Activated naive CD4-positive, alpha-beta T cell treated with anti-CD3 and anti-CD28 coated beads for 36 hours (primary cell): ENCODE results near the gene TNRC6C. TPM values are rescaled to one million over a fixed set of nuclear protein-coding genes. Genes with fewer than 3 reads are reported as not detected.

Experiments
- CTCF ChIA-PET: fragments of 350-600 bp; sonication (Branson Sonifier 250); formaldehyde crosslinking; loops from one replicate; lab custom pipeline; 2021; ENCODE audit warnings: antibody characterized with exemption; lab: Charles Lee
- DNase-seq: peaks from one replicate; pipeline ENCODE4 v3.0.0-alpha.2; 2020
- H3K27ac Mint-ChIP-seq: one replicate; pipeline ENCODE4 v1.8.0; 2021; ENCODE audit warnings: mild to moderate bottlenecking, mixed read lengths
- H3K27me3 Mint-ChIP-seq: one replicate; pipeline ENCODE4 v1.8.0; 2021; ENCODE audit warnings: low read depth, mixed read lengths
- H3K36me3 Mint-ChIP-seq: one replicate; pipeline ENCODE4 v1.8.0; 2021; ENCODE audit warnings: low read depth, mixed read lengths
- H3K4me1 Mint-ChIP-seq: one replicate; pipeline ENCODE4 v1.8.0; 2021; ENCODE audit warnings: low read depth, mixed read lengths
- H3K4me3 Mint-ChIP-seq: one replicate; pipeline ENCODE4 v1.8.0; 2021; ENCODE audit warnings: mild to moderate bottlenecking, moderate library complexity, mixed read lengths
- H3K9me3 Mint-ChIP-seq: one replicate; pipeline ENCODE4 v1.8.0; 2021; ENCODE audit warnings: mixed read lengths
- intact Hi-C: fragments of 100-400 bp; cut with micrococcal nuclease; formaldehyde crosslinking; loops from one replicate; pipeline ENCODE4 v1.15.1; 2023
- total RNA-seq, 2 experiments: library from RNA; stranded (reverse); gene quantifications; one replicate each; pipeline ENCODE4 v1.2.3, GENCODE V29; 2021

The TNRC6C gene
- total RNA-seq, 2 experiments from 2014 or later = 11.4 to 12.8 TPM

GRCh38 chr17:78005452-78006171 lies 47.1 kb downstream of the TNRC6C start:
- DNase-seq = no peak
- Mint-ChIP-seq H3K9me3 (no peaks in the 10 kb centered on the region), H3K27me3 (no peaks in the 10 kb centered on the region), H3K4me1 (peaks cover 46% of the 10 kb centered on the region), H3K4me3 (no peak overlapping the region), H3K36me3 (peaks cover 11% of the 10 kb centered on the region), H3K27ac (peak overlapping the region; percentile 56)
- intact Hi-C loops = no loop called here
- CTCF ChIA-PET = interaction anchor here (0.7 to 3.2 kb wide), 5 partner anchors 9 to 266 kb away, joined by 3 to 22 read pairs (median 3); no protein-coding TSS in a partner anchor

GRCh38 chr17:78006338-78006737 lies 47.8 kb downstream of the TNRC6C start:
- peaks cover 11% of the 10 kb centered on the region for H3K36me3 Mint-ChIP-seq
- intact Hi-C loops = no loop called here
- CTCF ChIA-PET = interaction anchor here (0.6 to 3.2 kb wide), 6 partner anchors 8 to 266 kb away, joined by 3 to 22 read pairs (median 3); no protein-coding TSS in a partner anchor
- peaks cover 45% of the 10 kb centered on the region for H3K4me1 Mint-ChIP-seq
- H3K9me3 Mint-ChIP-seq = no peaks in the 10 kb centered on the region
- H3K27me3 Mint-ChIP-seq = no peaks in the 10 kb centered on the region
- H3K4me3 Mint-ChIP-seq = no peak overlapping the region
- H3K27ac Mint-ChIP-seq = no peak overlapping the region
- DNase-seq = no peak

DNA sequence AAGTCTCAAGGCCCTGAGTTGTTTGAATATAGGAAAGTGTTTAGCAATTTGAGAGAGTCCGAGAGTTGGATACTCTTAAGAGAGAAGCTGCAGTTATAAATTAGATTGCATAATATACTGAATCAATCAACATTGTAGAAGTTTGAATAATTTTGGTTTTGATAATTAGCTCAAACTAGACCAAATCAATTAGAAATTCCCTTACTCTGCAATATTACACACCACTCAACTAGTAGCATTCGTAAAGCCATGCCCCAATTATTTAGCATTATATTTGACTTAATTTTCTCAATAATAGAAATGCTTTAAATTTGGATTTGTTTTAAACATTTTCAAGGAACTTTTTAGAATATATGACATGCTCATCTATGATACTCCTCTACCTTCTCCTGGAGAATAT lies 49.1 kb downstream of the TNRC6C start:
- H3K4me3 Mint-ChIP-seq = no peak overlapping the region
- peaks cover 45% of the 10 kb centered on the region for H3K4me1 Mint-ChIP-seq
- no peak for DNase-seq
- H3K9me3 Mint-ChIP-seq = no peaks in the 10 kb centered on the region
- peaks cover 11% of the 10 kb centered on the region for H3K36me3 Mint-ChIP-seq
- CTCF ChIA-PET = no interaction called here
- intact Hi-C loops = no loop called here
- H3K27ac Mint-ChIP-seq = no peak overlapping the region
- H3K27me3 Mint-ChIP-seq = no peaks in the 10 kb centered on the region

DNA sequence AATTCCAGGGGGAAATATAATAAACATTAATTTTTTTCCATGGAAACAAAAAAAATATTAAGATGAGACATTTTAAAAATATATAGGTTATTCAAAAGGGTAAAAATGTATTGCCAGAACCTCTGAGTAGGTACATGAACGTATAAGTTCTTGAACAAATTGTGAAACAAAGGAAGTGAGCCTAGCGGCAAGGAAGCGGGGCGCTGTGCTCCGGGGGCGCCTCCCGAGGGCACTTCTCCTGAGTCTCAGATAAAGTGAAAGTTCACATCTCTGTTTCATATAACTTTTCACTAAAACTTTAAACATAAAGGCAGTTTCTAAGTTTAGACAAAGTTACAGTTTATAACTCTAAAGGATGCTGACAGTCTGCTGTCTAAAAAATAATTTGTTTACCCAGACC lies 52.3 kb downstream of the TNRC6C start:
- peaks cover 3% of the 10 kb centered on the region for H3K36me3 Mint-ChIP-seq
- peak; percentile 51 for DNase-seq
- no peaks in the 10 kb centered on the region for H3K9me3 Mint-ChIP-seq
- no peak overlapping the region for H3K27ac Mint-ChIP-seq
- H3K27me3 Mint-ChIP-seq = no peaks in the 10 kb centered on the region
- peak overlapping the region; percentile 44 for H3K4me3 Mint-ChIP-seq
- intact Hi-C loops = loop anchor here (5.0 kb wide), 1 partner anchor 168 kb away; no protein-coding TSS in a partner anchor
- H3K4me1 Mint-ChIP-seq = peaks cover 30% of the 10 kb centered on the region
- CTCF ChIA-PET = interaction anchor here (0.5 kb wide), 1 partner anchor 424 kb away, joined by 3 read pairs; no protein-coding TSS in a partner anchor

DNA sequence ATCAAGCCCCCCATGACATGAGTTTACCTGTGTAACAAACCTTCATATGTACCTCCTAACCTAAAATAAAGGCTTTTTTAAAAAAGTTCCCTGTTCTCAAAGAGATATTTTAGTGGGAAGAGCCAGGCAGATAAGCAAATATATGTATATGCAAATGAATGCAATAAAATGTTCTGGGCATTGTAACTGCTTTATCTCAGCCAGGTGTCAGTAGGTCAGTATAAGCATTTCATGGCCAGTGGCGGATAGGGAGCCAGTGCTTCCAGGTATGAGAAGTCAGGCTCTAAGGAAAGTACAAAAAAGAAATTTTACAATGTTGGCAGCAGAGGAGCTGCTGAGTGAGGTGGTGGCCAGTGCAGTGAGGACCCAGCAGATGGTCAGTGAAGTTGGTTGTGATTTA lies 53.9 kb downstream of the TNRC6C start:
- Mint-ChIP-seq H3K27me3 (no peaks in the 10 kb centered on the region), H3K9me3 (no peaks in the 10 kb centered on the region), H3K36me3 (peaks cover 3% of the 10 kb centered on the region), H3K4me3 (no peak overlapping the region), H3K27ac (no peak overlapping the region), H3K4me1 (peaks cover 20% of the 10 kb centered on the region)
- intact Hi-C loops = loop anchor here (5.0 kb wide), 1 partner anchor 170 kb away; no protein-coding TSS in a partner anchor
- DNase-seq = no peak
- CTCF ChIA-PET = interaction anchor here (0.7 to 3.9 kb wide), 21 partner anchors 8 to 473 kb away, joined by 3 to 29 read pairs (median 5); partner anchors contain the start of gene TNRC6C

DNA sequence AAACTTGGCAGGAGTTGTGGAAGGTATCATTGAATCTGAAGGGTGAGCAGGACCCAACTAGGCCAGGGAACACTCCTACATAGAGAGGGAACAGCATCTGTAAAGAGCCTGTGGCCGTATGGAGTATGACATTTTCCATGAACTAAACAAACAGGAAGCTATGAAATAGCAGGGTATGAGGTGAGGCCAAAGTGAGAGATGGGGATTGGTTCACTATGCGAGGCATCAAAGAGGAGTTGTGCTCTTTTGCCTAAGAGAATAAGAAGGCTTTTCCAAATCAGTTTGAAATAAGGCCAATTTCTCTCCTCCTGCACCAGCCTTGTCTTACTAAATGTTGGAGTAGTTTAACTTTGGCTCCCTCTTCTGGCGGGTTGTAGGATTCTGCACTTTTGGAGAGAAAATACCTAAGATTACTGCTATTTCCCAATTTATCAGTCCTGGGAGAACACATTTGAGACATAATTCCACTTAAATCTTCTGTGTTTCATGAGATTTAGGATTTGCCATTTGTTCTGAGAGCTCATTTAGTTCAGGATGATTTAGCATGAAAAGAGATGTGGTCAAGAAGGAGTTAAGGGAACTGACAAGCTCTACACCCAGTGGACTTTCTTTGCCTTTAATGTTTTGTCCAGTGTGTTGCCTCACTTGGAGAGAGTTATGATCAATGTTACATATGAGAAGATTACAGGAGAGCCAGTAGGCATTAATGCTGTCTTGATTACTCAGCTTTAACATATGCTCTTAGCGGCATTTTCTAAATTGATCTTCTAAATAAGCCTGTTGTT lies 55.4 kb downstream of the TNRC6C start:
- CTCF ChIA-PET = interaction anchor here (0.6 to 3.9 kb wide), 42 partner anchors 9 to 474 kb away, joined by 3 to 29 read pairs (median 4); partner anchors contain the start of gene TNRC6C
- peaks cover 3% of the 10 kb centered on the region for H3K36me3 Mint-ChIP-seq
- H3K9me3 Mint-ChIP-seq = no peaks in the 10 kb centered on the region
- H3K4me1 Mint-ChIP-seq = peaks cover 22% of the 10 kb centered on the region
- peak; percentile 77 for DNase-seq
- H3K27ac Mint-ChIP-seq = no peak overlapping the region
- H3K27me3 Mint-ChIP-seq = no peaks in the 10 kb centered on the region
- H3K4me3 Mint-ChIP-seq = no peak overlapping the region
- intact Hi-C loops = loop anchor here (1.0 to 5.0 kb wide), 5 partner anchors 55 to 472 kb away; partner anchors contain the start of gene TNRC6C

DNA sequence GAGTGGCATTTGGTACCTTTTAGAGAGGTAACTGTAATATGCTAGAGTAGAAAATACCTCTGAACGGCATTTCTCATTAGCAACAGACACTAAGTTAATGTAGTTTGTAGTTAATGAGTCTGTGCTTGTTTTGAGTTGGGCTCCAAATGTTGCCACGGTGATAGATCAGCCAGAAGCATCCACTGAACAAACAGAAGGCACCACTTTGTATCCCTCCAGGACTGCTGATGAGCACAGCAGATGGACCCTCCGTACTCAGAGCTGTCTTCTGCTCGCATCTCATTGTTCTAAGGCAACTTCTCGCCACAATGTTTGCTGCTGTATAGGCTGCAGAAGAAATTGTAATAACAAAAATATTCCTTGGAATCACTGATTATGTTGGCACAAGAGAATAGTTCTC lies 56.1 kb downstream of the TNRC6C start:
- Mint-ChIP-seq H3K9me3 (no peaks in the 10 kb centered on the region), H3K36me3 (no peaks in the 10 kb centered on the region), H3K27me3 (no peaks in the 10 kb centered on the region), H3K4me3 (no peak overlapping the region), H3K27ac (no peak overlapping the region), H3K4me1 (peaks cover 25% of the 10 kb centered on the region)
- intact Hi-C loops = loop anchor here (2.0 to 5.0 kb wide), 2 partner anchors 56 to 172 kb away; partner anchors contain the start of gene TNRC6C
- CTCF ChIA-PET = interaction anchor here (0.6 to 3.9 kb wide), 18 partner anchors 8 to 472 kb away, joined by 3 to 29 read pairs (median 8); partner anchors contain the start of gene TNRC6C
- DNase-seq = no peak

DNA sequence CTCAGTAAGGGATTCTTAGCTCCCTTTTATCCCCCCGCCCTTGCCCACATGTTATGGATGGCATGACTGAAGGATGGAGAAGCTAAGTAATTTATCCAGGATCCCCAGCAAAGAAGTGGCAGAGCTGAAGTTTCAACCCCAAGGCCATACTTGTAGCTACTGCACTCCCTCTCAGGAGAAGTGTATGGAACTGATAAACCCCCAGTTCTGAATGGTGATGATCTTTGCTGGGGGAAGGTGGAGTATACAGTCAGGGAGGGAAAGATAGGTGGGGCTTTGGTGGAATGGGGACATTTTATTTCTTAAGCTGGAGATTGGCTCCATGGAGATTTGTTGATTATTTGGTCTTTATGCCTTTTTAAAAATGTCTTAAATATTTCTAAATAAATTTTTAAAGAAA lies 58.3 kb downstream of the TNRC6C start:
- intact Hi-C loops = no loop called here
- Mint-ChIP-seq H3K27me3 (no peaks in the 10 kb centered on the region), H3K4me3 (no peak overlapping the region), H3K27ac (no peak overlapping the region), H3K36me3 (peaks cover 4% of the 10 kb centered on the region), H3K4me1 (peaks cover 27% of the 10 kb centered on the region), H3K9me3 (no peaks in the 10 kb centered on the region)
- DNase-seq = no peak
- CTCF ChIA-PET = interaction anchor here (0.7 to 4.5 kb wide), 7 partner anchors 15 to 474 kb away, joined by 3 to 16 read pairs (median 4); no protein-coding TSS in a partner anchor

- no peaks in the 10 kb centered on the region for H3K27me3 Mint-ChIP-seq
- H3K36me3 Mint-ChIP-seq = peaks cover 4% of the 10 kb centered on the region
- no peak for DNase-seq
- peaks cover 27% of the 10 kb centered on the region for H3K4me1 Mint-ChIP-seq
- peak overlapping the region; percentile 47 for H3K27ac Mint-ChIP-seq
- CTCF ChIA-PET = interaction anchor here (0.6 to 4.5 kb wide), 22 partner anchors 9 to 477 kb away, joined by 3 to 16 read pairs (median 4); no protein-coding TSS in a partner anchor
- H3K4me3 Mint-ChIP-seq = no peak overlapping the region
- intact Hi-C loops = loop anchor here (1.0 to 2.0 kb wide), 2 partner anchors 29 to 66 kb away; no protein-coding TSS in a partner anchor
- H3K9me3 Mint-ChIP-seq = no peaks in the 10 kb centered on the region
Measured at GRCh38 chr17:78019367-78019975, 61.0 kb downstream of the TNRC6C start.

DNA sequence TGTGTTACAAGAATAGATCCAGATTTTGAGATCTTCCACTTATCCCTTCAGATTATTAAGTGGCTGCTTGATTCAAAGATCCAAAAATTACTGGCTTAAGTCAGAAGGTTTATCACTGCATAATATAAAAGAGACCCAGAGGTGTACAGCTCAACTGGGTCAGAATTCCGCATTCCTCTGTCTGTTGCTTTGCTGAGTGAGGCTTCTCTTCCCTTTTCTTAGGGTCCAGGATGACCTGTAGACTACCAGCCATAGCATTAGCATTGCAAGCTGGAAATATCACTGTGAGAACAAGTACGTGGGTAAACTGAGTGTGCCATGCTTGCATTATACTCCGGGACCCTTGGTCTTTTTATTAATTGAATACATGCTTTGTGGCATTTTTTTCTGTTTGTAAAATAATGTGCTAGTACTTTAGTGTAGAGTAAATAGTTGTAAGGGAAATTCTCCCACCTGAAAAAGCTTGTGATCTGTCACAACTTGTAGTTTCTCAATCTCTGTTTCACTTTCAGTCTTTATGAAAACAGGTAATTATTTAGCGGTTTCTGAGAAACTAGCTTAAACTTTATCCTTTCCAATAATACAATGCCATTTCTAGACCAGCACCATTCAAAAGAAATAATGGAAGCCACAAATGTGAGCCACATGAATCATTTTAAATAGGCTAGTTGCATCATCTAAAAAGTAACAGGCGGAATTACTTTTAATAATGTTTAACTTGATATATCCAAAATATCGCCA lies 61.6 kb downstream of the TNRC6C start:
- Mint-ChIP-seq H3K27me3 (no peaks in the 10 kb centered on the region), H3K36me3 (peaks cover 4% of the 10 kb centered on the region), H3K27ac (peak overlapping the region; percentile 66), H3K4me1 (peaks cover 27% of the 10 kb centered on the region), H3K9me3 (no peaks in the 10 kb centered on the region), H3K4me3 (peak overlapping the region; percentile 41)
- CTCF ChIA-PET = interaction anchor here (0.6 to 4.5 kb wide), 19 partner anchors 10 to 477 kb away, joined by 3 to 16 read pairs (median 3); partner anchors contain the start of gene TMC8
- intact Hi-C loops = loop anchor here (1.0 to 5.0 kb wide), 7 partner anchors 29 to 231 kb away; partner anchors contain the start of genes AFMID and TK1
- no peak for DNase-seq

GRCh38 chr17:78020717-78021108 lies 62.2 kb downstream of the TNRC6C start:
- Mint-ChIP-seq H3K27me3 (no peaks in the 10 kb centered on the region), H3K36me3 (peaks cover 4% of the 10 kb centered on the region), H3K9me3 (no peaks in the 10 kb centered on the region), H3K4me1 (peaks cover 27% of the 10 kb centered on the region), H3K4me3 (peak overlapping the region; percentile 19), H3K27ac (peak overlapping the region; percentile 66)
- no peak for DNase-seq
- CTCF ChIA-PET = interaction anchor here (0.6 to 4.5 kb wide), 13 partner anchors 9 to 477 kb away, joined by 3 to 16 read pairs (median 3); partner anchors contain the start of gene TMC8
- intact Hi-C loops = loop anchor here (1.0 to 5.0 kb wide), 5 partner anchors 43 to 231 kb away; partner anchors contain the start of genes AFMID and TK1
